Measurements from ENCODE around the gene NDUFA11. TPM values are rescaled to one million over a fixed set of nuclear protein-coding genes. Genes with fewer than 3 reads are reported as not detected.

The NDUFA11 gene
- 317 and 329 TPM in 2 replicates for total RNA-seq

DNA sequence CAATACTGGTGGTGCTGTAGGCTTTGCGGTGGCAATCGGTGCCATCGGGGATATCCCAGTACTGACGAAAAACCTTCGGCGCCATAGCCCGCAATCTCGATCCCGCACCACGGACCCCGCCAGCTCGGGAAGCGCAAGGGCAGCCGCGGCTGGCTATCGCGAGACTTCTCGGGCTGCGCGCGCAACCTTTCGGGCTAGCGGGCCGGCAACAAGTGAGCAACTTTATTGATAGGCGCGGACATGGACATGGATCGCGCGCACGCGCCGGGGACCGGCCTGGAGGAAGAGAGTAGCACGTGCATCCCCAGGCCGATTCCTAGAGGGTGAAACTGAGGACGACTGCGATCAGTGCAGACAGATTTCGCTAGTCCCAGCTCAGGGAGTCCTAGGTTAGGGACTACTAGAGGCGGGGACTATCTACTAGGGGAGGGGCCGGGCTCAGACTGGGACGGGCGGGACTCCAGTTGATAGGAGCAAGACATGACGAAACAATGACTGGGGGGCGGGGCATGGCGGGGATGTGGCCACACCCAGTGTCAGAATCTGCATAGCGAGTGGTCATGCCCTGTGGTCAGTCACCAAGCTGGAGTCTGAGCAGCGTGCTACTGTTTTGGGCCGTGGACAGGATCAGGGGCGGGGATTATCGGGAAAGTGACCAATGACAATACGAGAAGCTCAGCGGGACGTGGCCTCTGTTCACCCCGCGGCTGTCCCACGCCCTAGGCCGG lies at the start of gene NDUFA11:
NDUFA11 (minus strand) TSS at position 167 of the 728 bp plus-strand sequence; CDS start at position 85, 82 bp downstream.

DNA sequence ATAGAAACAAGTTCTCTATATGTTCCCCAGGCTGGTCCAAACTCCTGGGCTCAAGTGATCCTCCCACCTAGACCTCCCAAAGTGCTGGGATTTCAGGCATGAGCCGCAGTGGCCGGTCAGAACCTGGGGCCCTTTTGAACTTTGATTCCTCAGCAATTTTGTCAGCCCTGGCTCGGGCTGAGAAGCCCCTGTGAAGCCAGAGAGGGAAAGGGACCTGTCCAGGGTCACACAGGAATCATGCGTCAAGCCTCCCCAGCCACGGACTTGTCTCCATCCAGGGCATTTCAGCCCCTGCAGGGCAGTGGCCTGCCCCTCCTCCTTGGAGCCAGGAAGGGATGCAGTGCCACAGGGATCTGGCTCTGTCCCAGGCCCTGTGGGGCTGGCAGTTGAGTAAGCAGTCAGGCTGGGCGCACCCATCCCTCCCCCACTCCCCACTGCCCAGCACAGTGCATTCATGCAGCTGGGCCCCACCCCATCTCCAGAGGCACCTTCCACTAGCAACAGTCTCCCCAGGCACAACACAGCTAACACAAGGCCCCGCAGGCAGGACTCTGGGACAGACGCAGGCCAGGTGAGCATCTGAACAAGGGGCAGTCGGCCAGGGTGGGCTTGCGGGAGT lies 10.3 kb upstream of the NDUFA11 start, which contains the start of gene CAPS:
CAPS (plus strand) TSS at position 516 of the 619 bp plus-strand sequence. CDS start 153 bp downstream, outside the sequence.

GRCh38 chr19:5904352-5905113 lies 943 bp upstream of the NDUFA11 start, which contains the start of gene VMAC:
Gene VMAC (plus strand): TSS chr19:5904872. CDS start chr19:5904891, 19 bp downstream.

DNA sequence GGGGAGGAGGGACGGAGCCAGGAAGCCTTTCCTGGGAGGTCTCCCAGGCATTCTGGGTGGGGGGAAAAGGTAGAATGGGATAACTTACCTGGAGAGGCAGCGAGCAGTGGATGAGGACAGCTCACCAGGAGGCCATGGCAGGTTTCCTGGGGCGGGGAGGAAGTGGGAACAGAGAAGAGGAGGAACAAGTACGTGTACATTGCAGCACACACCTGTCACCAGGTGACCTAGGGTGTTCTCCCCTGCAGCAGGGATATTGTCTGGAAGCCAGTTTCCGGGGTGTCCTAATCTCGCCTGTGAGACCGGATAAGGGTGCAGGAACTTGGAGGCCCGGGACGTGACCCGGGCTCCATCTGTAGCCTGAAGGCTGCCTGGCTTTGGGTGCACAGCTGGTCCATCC lies 52.3 kb downstream of the NDUFA11 start, which contains the start of gene FUT3:
FUT3 (minus strand) TSS at position 148 of the 400 bp plus-strand sequence.

Other genes with a start within 250 kb of the NDUFA11 start
- 31.5 and 31.8 TPM in 2 replicates for gene MICOS13, start 223.3 kb downstream of the NDUFA11 start, total RNA-seq
- 14.5 and 19.3 TPM in 2 replicates for gene HSD11B1L, start 222.8 kb downstream of the NDUFA11 start, total RNA-seq
- gene RPL36, start 213.5 kb downstream of the NDUFA11 start, total RNA-seq = 601 and 1,423 TPM in 2 replicates
- 137 and 179 TPM in 2 replicates for gene LONP1, start 183.6 kb downstream of the NDUFA11 start, total RNA-seq
- gene CATSPERD, start 183.2 kb downstream of the NDUFA11 start, total RNA-seq = not detected in 2 replicates
- gene PRR22, start 119.0 kb downstream of the NDUFA11 start, total RNA-seq = 0.48 TPM in 1 of 2 replicates, not detected in the other
- gene DUS3L, start 112.6 kb downstream of the NDUFA11 start, total RNA-seq = 41.2 and 42.0 TPM in 2 replicates
- gene NRTN, start 98.7 kb downstream of the NDUFA11 start, total RNA-seq = 0.21 and 0.24 TPM in 2 replicates
- under 0.01 and 2.8 TPM in 2 replicates for gene FUT6, start 64.1 kb downstream of the NDUFA11 start, total RNA-seq
- gene FUT3, start 52.3 kb downstream of the NDUFA11 start, total RNA-seq = 7.5 and 12.1 TPM in 2 replicates
- gene FUT5, start 33.2 kb downstream of the NDUFA11 start, total RNA-seq = not detected in 2 replicates
- gene VMAC, start 1.1 kb upstream of the NDUFA11 start, total RNA-seq = 3.1 and 6.2 TPM in 2 replicates
- 6.5 and 8.5 TPM in 2 replicates for gene CAPS, start 10.5 kb upstream of the NDUFA11 start, total RNA-seq
- gene RANBP3, start 74.3 kb upstream of the NDUFA11 start, total RNA-seq = 28.6 and 28.7 TPM in 2 replicates
- gene RFX2, start 206.7 kb upstream of the NDUFA11 start, total RNA-seq = 3.4 and 9.4 TPM in 2 replicates
- gene ACSBG2, start 231.9 kb upstream of the NDUFA11 start, total RNA-seq = not detected in 2 replicates

All from tracheal epithelial cell (primary cell).